Heart right ventricle (tissue), 16 donors: ENCODE results near the gene ZC3H7A. TPM values are rescaled to one million over a fixed set of nuclear protein-coding genes. Genes with fewer than 3 reads are reported as not detected.

Source experiments
- ATAC-seq, 8 donors: fragments of 200-7000 bp; cut with Tn5 transposase; one replicate each; pipeline ENCODE4 v1.9.1; 2020; ENCODE audit warnings: mild to moderate bottlenecking in 8 of 8, moderate library complexity in 8 of 8, moderate number of reproducible peaks in 1 of 8
- DNase-seq, 2 donors: peaks; one replicate each; pipeline ENCODE4 v3.0.0-alpha.2; 2020
- H3K27ac ChIP-seq, 10 donors: fragments of 200-600 bp; sonication (generic) in 2 of 10; one replicate each; pipeline versions ENCODE4 v1.5.0 to v1.8.0; 2020 to 2022; ENCODE audit warnings: mild to moderate bottlenecking in 3 of 10
- H3K27me3 ChIP-seq, 7 donors: fragments of 200-600 bp; one replicate each; pipeline ENCODE4 v1.8.0; 2021 to 2022; ENCODE audit warnings: mild to moderate bottlenecking in 2 of 7
- H3K36me3 ChIP-seq, 9 donors: fragments of 200-600 bp; sonication (generic) in 1 of 9; one replicate each; pipeline versions ENCODE4 v1.5.0 to v1.8.0; 2020 to 2022; ENCODE audit warnings: mild to moderate bottlenecking in 2 of 9
- H3K4me1 ChIP-seq, 9 donors: fragments of 200-600 bp; sonication (generic) in 1 of 9; one replicate each; pipeline versions ENCODE4 v1.5.0 to v1.8.0; 2020 to 2022; ENCODE audit warnings: mild to moderate bottlenecking in 4 of 9
- H3K4me3 ChIP-seq, 10 donors: fragments of 200-600 bp; sonication (generic) in 2 of 10; one replicate each; pipeline versions ENCODE4 v1.5.0 to v1.8.0; 2020 to 2022; ENCODE audit warnings: mild to moderate bottlenecking in 7 of 10, moderate library complexity in 2 of 10
- H3K9me3 ChIP-seq, 11 donors: fragments of 200-600 bp in 10 of 11; sonication (generic) in 2 of 11; one replicate each; pipeline versions ENCODE4 v1.5.0 to v1.8.0; 2013 to 2022; ENCODE audit warnings: mild to moderate bottlenecking in 2 of 11, control low read depth in 1 of 11, moderate library complexity in 1 of 11
- CTCF ChIP-seq, 9 donors: fragments of 200-600 bp; sonication (generic) in 2 of 9; IDR thresholded peaks; one replicate each; pipeline versions ENCODE4 v1.5.0 to v1.8.0; 2021 to 2022; ENCODE audit warnings: antibody characterized with exemption in 9 of 9, mild to moderate bottlenecking in 5 of 9, moderate library complexity in 1 of 9
- whole genome bisulfite sequencing, 2 donors: extraction: QIAGEN DNeasy Blood & Tissue Kit; methylation state at CpG; one replicate each; pipeline ENCODE4 v1.1.7; 2013; ENCODE audit warnings: inconsistent platforms in 1 of 2; 5-methylcytosine and 5-hydroxymethylcytosine counted together
- intact Hi-C, 10 donors: fragments of 100-400 bp; cut with DNase I; formaldehyde crosslinking; loops; one replicate each; pipeline versions ENCODE4 v1.11.1 to v1.14.2; 2022
- polyA plus RNA-seq, 2 donors: library from polyadenylated mRNA; stranded (reverse); fragments of 200-250 nt; gene quantifications; one replicate each; pipeline ENCODE4 v1.2.3, GENCODE V29; 2013
- total RNA-seq, 10 donors: library from RNA; stranded (reverse); fragmentation: NEBNext Ultra II Directional in 3 of 10; extraction: Animal tissue kit (Norgen Biotek cat#: 25700) in 3 of 10; gene quantifications; one replicate each; pipeline versions ENCODE4 v1.2.1 to v1.2.4, GENCODE V29; 2021 to 2023
- donor health status: Arrhythmogenic right ventricular cardiomyopathy.
- donor health status: ischemic (EF 13 %, LVEDD 7.1; RV severe dilation, severe dysfunction).
- donor health status: healthy with polysubstance abuse.
- donor health status: DM: no; HTN: yes; CAD: no.
- donor health status: DM: no; HTN: no; CAD: no.
- donor health status: ischemic (EF 25% LVEDD 6.9; RV normal size, moderate dysfunction).
- donor health status: ischemic (EF 25% LVEDD 5.7; RV mildly dilated, moderate dysfunction).
- donor health status: healthy.
- donor health status: DM: yes; HTN: yes; CAD: no.
- donor health status: Ischemic cardiomyopathy.
- donor health status: ischemic (EF 35%, LVEDD 5.7; RV mildly dilated, moderate dysfunction).
- donor health status: nonischemic (EF 11% LVEDD 7.7; RV severe dilation, severe dysfunction).
- donor health status: DM: yes; HTN: yes; CAD: no.
- donor health status: PGD.
- donor health status: ischemic (EF 29% LVEDD 5.4; RV normal size, mild dysfunction).
- donor health status: nonischemic (EF 23%, LVEDD 6.1; RV moderate dilation, normal function).

Gene ZC3H7A
- total and polyA plus RNA-seq, 12 donors, result 15.2 to 36.1 (median 30.3) TPM

- no peaks in the 10 kb centered on the region for H3K36me3 ChIP-seq
- 78 to 86% methylated on average over 8 of the region's 8 CpGs for whole genome bisulfite sequencing, 2 donors
- ATAC-seq, result no peak
- H3K27ac ChIP-seq, result no peak overlapping the region
- no peaks in the 10 kb centered on the region for H3K27me3 ChIP-seq
- peaks cover 0 to 3% (median 0%) of the 10 kb centered on the region in 9 donors for H3K4me1 ChIP-seq
- no peak for DNase-seq
- TF ChIP-seq CTCF (IDR thresholded peaks at IDR 0.05), result no peak
- intact Hi-C loops, result no loop called here
- H3K4me3 ChIP-seq, result no peak overlapping the region
- no peaks in the 10 kb centered on the region for H3K9me3 ChIP-seq
Measured at GRCh38 chr16:11806721-11807120, 9.7 kb upstream of the ZC3H7A start.

GRCh38 chr16:11805556-11805955 lies 8.5 kb upstream of the ZC3H7A start:
- no peak for ATAC-seq
- TF ChIP-seq CTCF (IDR thresholded peaks at IDR 0.05), result no peak
- no peaks in the 10 kb centered on the region for H3K27me3 ChIP-seq
- no peak overlapping the region for H3K4me3 ChIP-seq
- WGBS, 2 donors, result 92 to 93% methylated on average over 3 of the region's 3 CpGs
- no peak overlapping the region for H3K27ac ChIP-seq
- peaks cover 0 to 8% (median 0%) of the 10 kb centered on the region in 9 donors for H3K4me1 ChIP-seq
- H3K9me3 ChIP-seq, result no peaks in the 10 kb centered on the region
- intact Hi-C loops, result no loop called here
- no peak for DNase-seq
- H3K36me3 ChIP-seq, result no peaks in the 10 kb centered on the region

- no peaks in the 10 kb centered on the region for H3K27me3 ChIP-seq
- no peak overlapping the region for H3K4me3 ChIP-seq
- no peaks in the 10 kb centered on the region for H3K36me3 ChIP-seq
- H3K27ac ChIP-seq, result no peak overlapping the region
- intact Hi-C loops, result no loop called here
- H3K4me1 ChIP-seq, result peaks cover 0 to 35% (median 25%) of the 10 kb centered on the region in 9 donors
- WGBS, 2 donors, result 82 to 94% methylated on average over 3 of the region's 3 CpGs
- no peaks in the 10 kb centered on the region for H3K9me3 ChIP-seq
- no peak for ATAC-seq
- no peak for DNase-seq
- no peak for TF ChIP-seq CTCF (IDR thresholded peaks at IDR 0.05)
Measured at GRCh38 chr16:11801481-11802021, 4.5 kb upstream of the ZC3H7A start.

GRCh38 chr16:11800382-11800718 lies 3.3 kb upstream of the ZC3H7A start:
- peak overlapping the region in 3 of 10 donors; percentile 98 to 100 (median 99) for H3K27ac ChIP-seq
- ATAC-seq (no peak), DNase-seq (no peak)
- H3K4me3 ChIP-seq, result peak overlapping the region in 1 of 10 donors; percentile 13
- no peaks in the 10 kb centered on the region for H3K9me3 ChIP-seq
- no peak for TF ChIP-seq CTCF (IDR thresholded peaks at IDR 0.05)
- H3K27me3 ChIP-seq, result no peaks in the 10 kb centered on the region
- WGBS, 2 donors, result 87 to 95% methylated on average over 3 of the region's 3 CpGs
- intact Hi-C loops, result no loop called here
- H3K36me3 ChIP-seq, result peaks cover 0 to 3% (median 0%) of the 10 kb centered on the region in 9 donors
- peaks cover 0 to 44% (median 34%) of the 10 kb centered on the region in 9 donors for H3K4me1 ChIP-seq
